ENCODE results near the gene PRDM11. TPM values are rescaled to one million over a fixed set of nuclear protein-coding genes. Genes with fewer than 3 reads are reported as not detected.

Gene PRDM11
- total RNA-seq, 2 experiments from 2014 or later = 4.5 to 8.4 TPM

DNA sequence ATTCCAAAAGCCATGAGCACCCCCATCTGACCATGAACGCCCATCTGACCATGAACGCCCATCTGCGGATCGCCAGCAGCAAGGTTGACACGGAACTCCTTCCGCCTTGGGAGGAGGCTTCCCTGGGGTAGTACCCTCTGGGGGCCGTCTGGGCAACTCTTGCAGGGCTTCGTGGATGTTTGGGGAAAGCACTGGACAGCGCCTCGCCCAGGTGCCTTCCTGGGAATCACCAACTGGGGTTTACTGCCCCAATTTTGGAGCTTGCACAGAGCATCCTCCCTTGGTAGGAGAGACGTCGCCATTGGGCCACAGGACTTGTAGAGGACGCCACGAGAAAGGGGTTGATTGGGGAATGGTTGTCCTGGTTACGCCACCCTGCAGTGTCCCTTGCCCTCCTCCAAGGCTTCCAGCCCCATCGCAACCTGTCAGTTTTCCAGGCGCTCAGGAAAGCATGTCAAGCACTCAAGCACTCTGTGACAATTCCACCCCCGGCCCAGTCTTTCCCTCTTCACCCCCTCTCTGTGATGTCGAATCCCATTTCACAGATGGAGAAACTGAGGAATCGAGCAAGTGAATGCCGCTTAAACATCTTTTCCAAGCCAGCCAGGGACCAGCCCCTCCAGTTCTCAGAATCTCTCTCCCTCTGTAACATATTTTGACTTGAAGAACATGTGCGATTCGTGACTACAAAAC is 914 bp upstream of the PRDM11 start:
- Histone ChIP-seq H3K4me3 (ENCODE audit: low read depth, low read length, poor library complexity, severe bottlenecking) (peak overlapping the region; percentile 80), H3K4me1 (ENCODE audit: insufficient read depth, low read length, poor library complexity, severe bottlenecking) (peaks cover 17% of the 10 kb centered on the region), H3K79me2 (ENCODE audit: insufficient read depth, low read depth, low read length) (peaks cover 4% of the 10 kb centered on the region; the same call in 1 of the 2 replicates), H2AFZ (ENCODE audit: low read length) (peak overlapping the region; percentile 99; the same call in 1 of the 2 replicates), H3K4me2 (ENCODE audit: low read length) (peak overlapping the region; percentile 86), H3K36me3 (ENCODE audit: insufficient read depth, low read length) (no peaks in the 10 kb centered on the region), H4K20me1 (ENCODE audit: insufficient read depth, low read length) (no peaks in the 10 kb centered on the region), H3K27ac (ENCODE audit: low read depth, low read length, poor library complexity, severe bottlenecking) (no peak overlapping the region), H3K9me3 (ENCODE audit: low read length) (no peaks in the 10 kb centered on the region), H3K9me2 (ENCODE audit: insufficient read depth, low read length) (no peaks in the 10 kb centered on the region)
- ChIA-PET POLR2A (no interaction called here), CTCF (ENCODE audit: unreplicated experiment) (no interaction called here)
- DNase-seq (ENCODE audit: low spot score) = no peak
- no peak for TF ChIP-seq EZH2phosphoT487 (IDR thresholded peaks at IDR 0.05; ENCODE audit: borderline replicate concordance, low read depth, low read length)
- TF ChIP-seq, protein P1, sequence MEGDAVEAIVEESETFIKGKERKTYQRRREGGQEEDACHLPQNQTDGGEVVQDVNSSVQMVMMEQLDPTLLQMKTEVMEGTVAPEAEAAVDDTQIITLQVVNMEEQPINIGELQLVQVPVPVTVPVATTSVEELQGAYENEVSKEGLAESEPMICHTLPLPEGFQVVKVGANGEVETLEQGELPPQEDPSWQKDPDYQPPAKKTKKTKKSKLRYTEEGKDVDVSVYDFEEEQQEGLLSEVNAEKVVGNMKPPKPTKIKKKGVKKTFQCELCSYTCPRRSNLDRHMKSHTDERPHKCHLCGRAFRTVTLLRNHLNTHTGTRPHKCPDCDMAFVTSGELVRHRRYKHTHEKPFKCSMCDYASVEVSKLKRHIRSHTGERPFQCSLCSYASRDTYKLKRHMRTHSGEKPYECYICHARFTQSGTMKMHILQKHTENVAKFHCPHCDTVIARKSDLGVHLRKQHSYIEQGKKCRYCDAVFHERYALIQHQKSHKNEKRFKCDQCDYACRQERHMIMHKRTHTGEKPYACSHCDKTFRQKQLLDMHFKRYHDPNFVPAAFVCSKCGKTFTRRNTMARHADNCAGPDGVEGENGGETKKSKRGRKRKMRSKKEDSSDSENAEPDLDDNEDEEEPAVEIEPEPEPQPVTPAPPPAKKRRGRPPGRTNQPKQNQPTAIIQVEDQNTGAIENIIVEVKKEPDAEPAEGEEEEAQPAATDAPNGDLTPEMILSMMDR (conservative IDR thresholded peaks at IDR 0.05; ENCODE audit: low read length) = no peak
- intact Hi-C loops (cut with micrococcal nuclease; ENCODE audit: unreplicated experiment) = no loop called here
- BruUV-seq (replicated peaks) = no TSS peak

DNA sequence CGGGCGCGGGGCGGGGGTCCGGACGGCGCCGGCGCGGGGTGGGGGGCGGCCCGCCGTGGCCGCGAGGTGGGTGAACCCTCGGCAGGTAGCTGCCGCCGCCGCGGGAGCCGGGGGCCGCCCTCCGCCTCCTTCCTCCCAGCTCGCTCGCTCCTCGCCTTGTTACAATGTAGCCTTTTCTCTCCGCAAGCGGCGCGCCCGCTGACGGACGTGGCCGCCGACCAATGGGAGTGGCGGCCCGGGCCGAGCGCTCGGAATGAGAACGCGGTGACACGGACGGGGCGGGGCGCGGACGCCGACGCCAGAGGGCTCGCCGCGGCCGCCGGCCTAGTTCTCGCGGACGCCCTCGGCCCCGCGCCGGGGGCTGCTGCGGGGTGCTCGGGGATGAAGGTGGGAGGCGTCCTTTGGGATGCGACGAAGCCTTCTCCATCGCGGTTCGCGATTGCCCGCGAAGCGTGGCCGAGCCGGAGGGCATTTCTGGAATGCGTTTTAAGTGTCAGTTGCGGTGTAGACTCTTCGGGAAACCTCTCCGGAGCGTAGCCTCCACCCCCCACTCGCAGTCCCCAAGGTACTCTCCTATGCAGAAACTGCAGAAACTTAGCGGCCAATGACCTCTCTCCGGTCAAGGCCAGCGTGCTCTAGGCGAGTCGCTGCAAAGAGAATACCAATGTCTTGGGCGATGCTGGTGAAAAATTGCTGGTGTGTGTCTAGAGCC is 734 bp downstream of the PRDM11 start:
- Histone ChIP-seq H3K36me3 (ENCODE audit: insufficient read depth, low read length) (no peaks in the 10 kb centered on the region), H3K4me3 (ENCODE audit: low read depth, low read length, poor library complexity, severe bottlenecking) (peak overlapping the region; percentile 80), H3K4me1 (ENCODE audit: insufficient read depth, low read length, poor library complexity, severe bottlenecking) (peaks cover 17% of the 10 kb centered on the region), H4K20me1 (ENCODE audit: insufficient read depth, low read length) (no peaks in the 10 kb centered on the region), H3K27ac (ENCODE audit: low read depth, low read length, poor library complexity, severe bottlenecking) (peak overlapping the region; percentile 23), H3K9me2 (ENCODE audit: insufficient read depth, low read length) (no peaks in the 10 kb centered on the region), H3K4me2 (ENCODE audit: low read length) (peak overlapping the region; percentile 82), H3K9me3 (ENCODE audit: low read length) (no peaks in the 10 kb centered on the region), H2AFZ (ENCODE audit: low read length) (peak overlapping the region; percentile 96; the same call in 1 of the 2 replicates), H3K79me2 (ENCODE audit: insufficient read depth, low read depth, low read length) (peaks cover 4% of the 10 kb centered on the region; the same call in 1 of the 2 replicates)
- ChIA-PET POLR2A (no interaction called here), CTCF (ENCODE audit: unreplicated experiment) (no interaction called here)
- intact Hi-C loops (cut with micrococcal nuclease; ENCODE audit: unreplicated experiment) = no loop called here
- TF ChIP-seq EZH2phosphoT487 (IDR thresholded peaks at IDR 0.05; ENCODE audit: borderline replicate concordance, low read depth, low read length) = no peak
- TF ChIP-seq, protein P1 (conservative IDR thresholded peaks at IDR 0.05; ENCODE audit: low read length) = no peak
- no TSS peak for BruUV-seq (replicated peaks)
- DNase-seq (ENCODE audit: low spot score) = peak; percentile 97

Measured in OCI-LY7 (cell line).